HEK293 (cell line): Measurements from ENCODE around the gene PCOLCE2.

ENCODE experiments used
- CTCF ChIP-seq: fragments of 450-650 bp; formaldehyde crosslinking; IDR thresholded peaks from 2 replicates; pipeline ENCODE4 v1.5.1; 2016; ENCODE audit warnings: missing biosample characterization, missing genetic modification characterization
- GLI4 ChIP-seq: fragments of 450-650 bp; formaldehyde crosslinking; IDR thresholded peaks from 2 replicates; pipeline ENCODE4 v1.5.1; 2016; ENCODE audit warnings: missing biosample characterization, missing genetic modification characterization
- KLF1 ChIP-seq: fragments of 450-650 bp; formaldehyde crosslinking; IDR thresholded peaks from 2 replicates; pipeline ENCODE4 v1.5.1; 2016; ENCODE audit warnings: missing biosample characterization, missing genetic modification characterization
- MYNN ChIP-seq: fragments of 450-650 bp; formaldehyde crosslinking; IDR thresholded peaks from 2 replicates; pipeline ENCODE4 v1.5.1; 2016; ENCODE audit warnings: missing biosample characterization, missing genetic modification characterization, borderline replicate concordance
- SETDB1 ChIP-seq: IDR thresholded peaks from one replicate; pipeline ENCODE4 v1.6.1; 2017; ENCODE audit warnings: mild to moderate bottlenecking, low read length, moderate library complexity, mixed read lengths; ENCODE audit not compliant: insufficient read length
- ZNF174 ChIP-seq: fragments of 450-650 bp; formaldehyde crosslinking; IDR thresholded peaks from 2 replicates; pipeline ENCODE4 v1.5.0; 2017; ENCODE audit warnings: missing biosample characterization, mild to moderate bottlenecking, missing genetic modification characterization
- ZNF274 ChIP-seq, 2 experiments: fragments of 200-500 bp in 1 of 2; fragments of 450-650 bp in 1 of 2; sonication (Bioruptor generic) in 1 of 2; formaldehyde crosslinking in 1 of 2; IDR thresholded peaks; 2 replicates each; pipeline versions ENCODE4 v1.5.1 to v1.6.1; 2014 to 2016; ENCODE audit warnings: borderline replicate concordance in 1 of 2, inconsistent platforms in 1 of 2, low read length in 1 of 2, missing biosample characterization in 1 of 2, missing genetic modification characterization in 1 of 2
- ZNF549 ChIP-seq: fragments of 450-650 bp; IDR thresholded peaks from 2 replicates; pipeline ENCODE4 v1.5.1; 2018; ENCODE audit warnings: missing biosample characterization, missing genetic modification characterization, mild to moderate bottlenecking, inconsistent platforms, moderate library complexity
- ZNF596 ChIP-seq: fragments of 450-650 bp; IDR thresholded peaks from 2 replicates; pipeline ENCODE4 v1.5.0; 2018; ENCODE audit warnings: missing biosample characterization, mild to moderate bottlenecking, missing genetic modification characterization, moderate library complexity
- ZNF677 ChIP-seq: fragments of 450-650 bp; IDR thresholded peaks from 2 replicates; pipeline ENCODE4 v1.5.0; 2018; ENCODE audit warnings: missing biosample characterization, mild to moderate bottlenecking, missing genetic modification characterization, moderate library complexity
- ZNF792 ChIP-seq: fragments of 450-650 bp; formaldehyde crosslinking; IDR thresholded peaks from 2 replicates; pipeline ENCODE4 v1.5.1; 2016; ENCODE audit warnings: missing biosample characterization, missing genetic modification characterization
- ZSCAN16 ChIP-seq: fragments of 450-650 bp; formaldehyde crosslinking; IDR thresholded peaks from 2 replicates; pipeline ENCODE4 v1.5.1; 2016; ENCODE audit warnings: missing biosample characterization, missing genetic modification characterization

GRCh38 chr3:142863930-142864920 is 24.7 kb downstream of the PCOLCE2 start:
- TF ChIP-seq ZNF596 (tag by site-specific recombination), result no peak
- no peak for TF ChIP-seq CTCF (tag by site-specific recombination)
- no peak for TF ChIP-seq MYNN (tag by site-specific recombination)
- TF ChIP-seq SETDB1, result no peak
- no peak for TF ChIP-seq ZSCAN16 (tag by site-specific recombination)
- no peak for TF ChIP-seq KLF1
- no peak for TF ChIP-seq ZNF274 (IDR thresholded peaks at IDR 0.05; ENCODE audit: low read length)
- no peak for TF ChIP-seq ZNF274 (tag by site-specific recombination; IDR thresholded peaks at IDR 0.05; ENCODE audit: borderline replicate concordance)
- TF ChIP-seq ZNF549 (tag by site-specific recombination), result no peak
- no peak for TF ChIP-seq ZNF174 (tag by site-specific recombination)
- TF ChIP-seq ZNF677, result no peak
- TF ChIP-seq ZNF792 (tag by site-specific recombination), result no peak
- no peak for TF ChIP-seq GLI4 (tag by site-specific recombination)
